SU-DHL-6 (cell line): ENCODE results near the gene ZC2HC1B.

Experiments used
- CTCF ChIP-seq: fragments of 200-600 bp; sonication (generic); IDR thresholded peaks from one replicate; pipeline ENCODE4 v1.5.1; 2017; ENCODE audit warnings: antibody characterized with exemption, mild to moderate bottlenecking, low read length, moderate library complexity; ENCODE audit not compliant: insufficient read depth, poor library complexity, severe bottlenecking
- EZH2phosphoT487 ChIP-seq: fragments of 200-600 bp; sonication (generic), shearing (Covaris generic); conservative IDR thresholded peaks from 2 replicates; pipeline ENCODE4 v1.6.1; 2018; ENCODE audit warnings: mild to moderate bottlenecking, antibody characterized with exemption, low read length, moderate library complexity, mixed read lengths

- TF ChIP-seq CTCF (no peak), EZH2phosphoT487 (no peak)
Measured at GRCh38 chr6:143949535-143949934, 85.3 kb downstream of the ZC2HC1B start.
